Mononuclear cell (primary cell): ENCODE data around the gene PKLR. TPM values are rescaled to one million over a fixed set of nuclear protein-coding genes. Genes with fewer than 3 reads are reported as not detected.
"Not testable (repeated sequence)": the region's sequence is repeated elsewhere in the genome, so short reads cannot be mapped to it uniquely, and the experiment has no call there.

Experiments used
- H3K27me3 ChIP-seq: 2 replicates; pipeline ENCODE4 v1.6.0; 2011; ENCODE audit warnings: low read length, control low read depth; ENCODE audit not compliant: insufficient read depth
- H3K4me1 ChIP-seq: 2 replicates; pipeline ENCODE4 v1.5.1; 2011; ENCODE audit warnings: mild to moderate bottlenecking, low read length, control low read depth; ENCODE audit not compliant: insufficient read depth
- H3K4me3 ChIP-seq: 2 replicates; pipeline ENCODE4 v1.5.1; 2011; ENCODE audit warnings: mild to moderate bottlenecking, low read length, moderate library complexity
- H3K9me3 ChIP-seq: 2 replicates; pipeline ENCODE4 v1.5.1; 2011; ENCODE audit warnings: low read depth, mild to moderate bottlenecking, control low read depth, low read length
- total RNA-seq: library from RNA; depleted of rRNA; stranded (reverse); fragments of >200 nt; gene quantifications from one replicate; pipeline ENCODE4 v1.2.3, GENCODE V29; 2012

The PKLR gene
- total RNA-seq, 1 donor, result not detected

GRCh38 chr1:155300553-155301329, 497 bp downstream of the PKLR start:
- Histone ChIP-seq H3K4me3 (no peak overlapping the region), H3K27me3 (peaks cover 6% of the 10 kb centered on the region), H3K4me1 (no peaks in the 10 kb centered on the region), H3K9me3 (no peaks in the 10 kb centered on the region)

- peaks cover 12% of the 10 kb centered on the region for H3K27me3 ChIP-seq
- H3K4me3 ChIP-seq, result no peak overlapping the region
- H3K4me1 ChIP-seq, result peaks cover 3% of the 10 kb centered on the region
- H3K9me3 ChIP-seq, result no peaks in the 10 kb centered on the region
These were observed 1.2 kb downstream of the PKLR start for GRCh38 chr1:155300024-155300423.

- Histone ChIP-seq H3K27me3 (peaks cover 23% of the 10 kb centered on the region), H3K4me1 (peaks cover 4% of the 10 kb centered on the region), H3K4me3 (no peak overlapping the region), H3K9me3 (no peaks in the 10 kb centered on the region)
These were observed 3.9 kb downstream of the PKLR start for GRCh38 chr1:155297384-155297783.

- Histone ChIP-seq H3K4me3 (no peak overlapping the region), H3K27me3 (peaks cover 23% of the 10 kb centered on the region), H3K4me1 (peaks cover 4% of the 10 kb centered on the region), H3K9me3 (no peaks in the 10 kb centered on the region)
These were observed 4.6 kb downstream of the PKLR start for GRCh38 chr1:155296661-155297060.

- H3K27me3 ChIP-seq, result peaks cover 23% of the 10 kb centered on the region
- peaks cover 4% of the 10 kb centered on the region for H3K4me1 ChIP-seq
- H3K4me3 ChIP-seq, result no peak overlapping the region
- H3K9me3 ChIP-seq, result no peaks in the 10 kb centered on the region
These were observed 5.3 kb downstream of the PKLR start for GRCh38 chr1:155295942-155296267.

GRCh38 chr1:155295183-155295941, 5.9 kb downstream of the PKLR start:
- no peaks in the 10 kb centered on the region for H3K9me3 ChIP-seq
- no peak overlapping the region for H3K4me3 ChIP-seq
- H3K4me1 ChIP-seq, result peaks cover 4% of the 10 kb centered on the region
- peaks cover 23% of the 10 kb centered on the region for H3K27me3 ChIP-seq

- peaks cover 23% of the 10 kb centered on the region for H3K27me3 ChIP-seq
- peaks cover 4% of the 10 kb centered on the region for H3K4me1 ChIP-seq
- no peaks in the 10 kb centered on the region for H3K9me3 ChIP-seq
- no peak overlapping the region for H3K4me3 ChIP-seq
These were observed 6.6 kb downstream of the PKLR start for GRCh38 chr1:155294520-155295182.

GRCh38 chr1:155293086-155293749, 8.0 kb downstream of the PKLR start:
- H3K27me3 ChIP-seq, result peaks cover 23% of the 10 kb centered on the region
- no peaks in the 10 kb centered on the region for H3K9me3 ChIP-seq
- peaks cover 4% of the 10 kb centered on the region for H3K4me1 ChIP-seq
- H3K4me3 ChIP-seq, result no peak overlapping the region

GRCh38 chr1:155291006-155291405, 10.2 kb downstream of the PKLR start:
- H3K9me3 ChIP-seq, H3K4me1 ChIP-seq, H3K4me3 ChIP-seq: not testable (repeated sequence)
- H3K27me3 ChIP-seq, result peaks cover 20% of the 10 kb centered on the region

- no peaks in the 10 kb centered on the region for H3K27me3 ChIP-seq
These were observed 13.2 kb downstream of the PKLR start for GRCh38 chr1:155287987-155288543.

GRCh38 chr1:155286544-155286943, 14.7 kb downstream of the PKLR start:
- no peaks in the 10 kb centered on the region for H3K9me3 ChIP-seq
- no peak overlapping the region for H3K4me3 ChIP-seq

More at GRCh38 chr1:155287987-155288543, 13.2 kb downstream of the PKLR start:
- Histone ChIP-seq H3K9me3 (no peaks in the 10 kb centered on the region), H3K4me1 (no peaks in the 10 kb centered on the region), H3K4me3 (no peak overlapping the region)

GRCh38 chr1:155285631-155286044, 15.6 kb downstream of the PKLR start:
- Histone ChIP-seq H3K4me1 (no peaks in the 10 kb centered on the region), H3K27me3 (no peaks in the 10 kb centered on the region), H3K4me3 (no peak overlapping the region), H3K9me3 (no peaks in the 10 kb centered on the region)

More at GRCh38 chr1:155286544-155286943, 14.7 kb downstream of the PKLR start:
- H3K4me1 ChIP-seq, result no peaks in the 10 kb centered on the region
- no peaks in the 10 kb centered on the region for H3K27me3 ChIP-seq

GRCh38 chr1:155285063-155285462, 16.2 kb downstream of the PKLR start:
- Histone ChIP-seq H3K4me3 (no peak overlapping the region), H3K4me1 (no peaks in the 10 kb centered on the region), H3K9me3 (no peaks in the 10 kb centered on the region), H3K27me3 (no peaks in the 10 kb centered on the region)

GRCh38 chr1:155284476-155284875, 16.8 kb downstream of the PKLR start:
- Histone ChIP-seq H3K9me3 (no peaks in the 10 kb centered on the region), H3K27me3 (no peaks in the 10 kb centered on the region), H3K4me3 (no peak overlapping the region), H3K4me1 (no peaks in the 10 kb centered on the region)
